SK-N-SH (cell line): ENCODE measurements around the gene CPNE8. TPM values are rescaled to one million over a fixed set of nuclear protein-coding genes. Genes with fewer than 3 reads are reported as not detected.

Experiments
- CTCF ChIA-PET: fragments of 300-600, 350-600 bp; formaldehyde crosslinking; extraction: SDS; loops from one replicate; lab custom pipeline; 2021; lab: Yijun Ruan, JAX
- POLR2A ChIA-PET: fragments of 350-600 bp; sonication (Branson Sonifier 250); formaldehyde crosslinking; extraction: SDS; loops from one replicate; lab custom pipeline; 2020; ENCODE audit warnings: antibody characterized with exemption, inconsistent platforms; lab: Yijun Ruan, JAX
- DNase-seq: peaks from one replicate; pipeline ENCODE4 v3.0.0; 2012
- H2AFZ ChIP-seq: fragments of 200-600 bp; sonication (generic); 2 replicates; pipeline ENCODE4 v1.8.1; 2016; ENCODE audit warnings: antibody characterized with exemption, mild to moderate bottlenecking, low read depth
- H3F3A ChIP-seq: fragments of 200-600 bp; sonication (generic); replicated peaks from 2 replicates; pipeline ENCODE3; 2016; ENCODE audit warnings: antibody characterized with exemption, mild to moderate bottlenecking; ENCODE audit not compliant: insufficient read depth
- H3K27ac ChIP-seq, 2 experiments: fragments of 200-500 bp in 1 of 2; fragments of 200-600 bp in 1 of 2; sonication (Bioruptor generic) in 1 of 2; sonication (generic), shearing (Covaris generic) in 1 of 2; 2 replicates each; pipeline versions ENCODE4 v1.5.1 to v1.6.1; 2014 to 2016; ENCODE audit warnings: low read depth in 2 of 2, inconsistent platforms in 1 of 2, low read length in 1 of 2, mild to moderate bottlenecking in 1 of 2, mixed read lengths in 1 of 2
- H3K27me3 ChIP-seq: fragments of 200-600 bp; sonication (generic), shearing (Covaris generic); 2 replicates; pipeline ENCODE4 v1.6.1; 2016; ENCODE audit warnings: mixed run types; ENCODE audit not compliant: insufficient read depth
- H3K36me3 ChIP-seq, 2 experiments: fragments of 200-500 bp in 1 of 2; fragments of 200-600 bp in 1 of 2; sonication (Bioruptor generic) in 1 of 2; sonication (generic) in 1 of 2; replicated peaks in 1 of 2; 2 replicates each; pipeline versions ENCODE3 to v1.5.1; 2014 to 2016; ENCODE audit warnings: low read length in 1 of 2, mild to moderate bottlenecking in 1 of 2; ENCODE audit not compliant: insufficient read depth in 2 of 2, control insufficient read depth in 1 of 2
- H3K4me1 ChIP-seq, 2 experiments: fragments of 200-500 bp in 1 of 2; fragments of 200-600 bp in 1 of 2; sonication (Bioruptor generic) in 1 of 2; sonication (generic), shearing (Covaris generic) in 1 of 2; 2 replicates each; pipeline versions ENCODE4 v1.5.1 to v1.6.1; 2014 to 2016; ENCODE audit warnings: low read depth in 1 of 2, low read length in 1 of 2, mixed run types in 1 of 2; ENCODE audit not compliant: insufficient read depth in 2 of 2, control insufficient read depth in 1 of 2
- H3K4me2 ChIP-seq: fragments of 200-600 bp; sonication (generic), shearing (Covaris generic); 2 replicates; pipeline ENCODE4 v1.6.1; 2017; ENCODE audit warnings: mixed run types
- H3K4me3 ChIP-seq, 2 experiments: fragments of 200-500 bp in 1 of 2; fragments of 200-600 bp in 1 of 2; sonication (Bioruptor generic) in 1 of 2; sonication (generic), shearing (Covaris generic) in 1 of 2; 2 replicates each; pipeline versions ENCODE4 v1.5.1 to v1.8.1; 2014 to 2016; ENCODE audit warnings: low read depth in 2 of 2, inconsistent platforms in 1 of 2, low read length in 1 of 2, mild to moderate bottlenecking in 1 of 2, mixed read lengths in 1 of 2, moderate library complexity in 1 of 2
- H3K79me2 ChIP-seq: fragments of 200-600 bp; sonication (generic); 2 replicates; pipeline ENCODE4 v1.8.1; 2017; ENCODE audit warnings: mild to moderate bottlenecking; ENCODE audit not compliant: insufficient read depth
- H3K9ac ChIP-seq: fragments of 200-600 bp; sonication (generic); 2 replicates; pipeline ENCODE4 v1.6.1; 2017; ENCODE audit warnings: mixed run types
- H3K9me2 ChIP-seq: fragments of 200-600 bp; sonication (generic); 2 replicates; pipeline ENCODE4 v1.6.1; 2017; ENCODE audit warnings: mixed run types
- H3K9me3 ChIP-seq: fragments of 200-600 bp; sonication (generic); 2 replicates; pipeline ENCODE4 v1.6.1; 2017; ENCODE audit warnings: mixed run types, mild to moderate bottlenecking, moderate library complexity
- H4K20me1 ChIP-seq: fragments of 200-600 bp; sonication (generic); 2 replicates; pipeline ENCODE4 v1.6.1; 2017; ENCODE audit warnings: mild to moderate bottlenecking, mixed run types; ENCODE audit not compliant: insufficient read depth
- ELF1 ChIP-seq: IDR thresholded peaks from 2 replicates; pipeline ENCODE4 v1.4.0; 2012
- GABPA ChIP-seq: IDR thresholded peaks from 2 replicates; pipeline ENCODE4 v1.4.0; 2012; ENCODE audit warnings: low read depth, mild to moderate bottlenecking
- GATA2 ChIP-seq: sonication (generic); formaldehyde crosslinking; IDR thresholded peaks from 2 replicates; pipeline ENCODE4 v1.5.0; 2020; ENCODE audit warnings: mild to moderate bottlenecking, missing genetic modification reagents
- MEF2A ChIP-seq: IDR thresholded peaks from 2 replicates; pipeline ENCODE4 v1.4.0; 2012; ENCODE audit warnings: low read depth, borderline replicate concordance
- NRF1 ChIP-seq: IDR thresholded peaks from 2 replicates; pipeline ENCODE4 v1.6.1; 2012; ENCODE audit warnings: low read depth, mild to moderate bottlenecking, low read length
- YY1 ChIP-seq: IDR thresholded peaks from 2 replicates; pipeline ENCODE4 v1.4.0; 2012; ENCODE audit warnings: low read depth, mild to moderate bottlenecking
- WGBS: methylation state at CpG from one replicate; pipeline ENCODE4 v1.1.6; 2017; ENCODE audit warnings: low lambda C conversion rate; 5-methylcytosine and 5-hydroxymethylcytosine counted together
- polyA plus RNA-seq, 3 experiments: library from polyadenylated mRNA; depleted of rRNA; stranded (reverse); fragments of >200 nt; gene quantifications; 2 replicates each; pipeline ENCODE4 v1.2.3, GENCODE V29; 2012
- TF ChIP-seq, protein P1 (sequence below): IDR thresholded peaks from 2 replicates; pipeline ENCODE4 v1.6.1; 2012; ENCODE audit warnings: mild to moderate bottlenecking, low read depth, low read length, moderate library complexity
- TF ChIP-seq, protein P2 (sequence below): fragments of 150-350 bp; IDR thresholded peaks from 2 replicates; pipeline ENCODE4 v1.6.1; 2016; ENCODE audit warnings: mild to moderate bottlenecking, low read depth, low read length

The CPNE8 gene
- polyA plus RNA-seq, 1 of the 3 experiments (the other 2 are of a cell fraction), result not detected

DNA sequence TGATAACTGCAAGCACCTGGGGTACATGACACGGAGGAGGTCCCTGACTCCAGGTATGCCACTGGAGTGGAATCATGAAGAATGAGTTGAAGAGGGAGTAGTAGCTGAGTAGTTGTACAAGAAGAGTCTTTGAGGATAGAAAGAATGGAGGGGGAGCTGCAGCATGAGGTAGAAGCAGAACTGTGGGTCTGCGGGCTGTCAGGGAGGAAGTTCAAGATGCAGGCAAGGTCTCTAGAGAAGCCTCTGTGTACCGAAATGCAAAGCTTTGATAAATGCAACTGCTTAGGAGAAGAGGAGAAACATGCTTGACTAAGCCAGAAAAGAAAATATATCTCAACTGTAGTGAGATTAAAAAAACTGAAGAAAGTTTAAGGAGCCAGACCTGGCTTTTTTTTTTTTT is 91.5 kb downstream of the CPNE8 start:
- Histone ChIP-seq H3K4me1 (no peaks in the 10 kb centered on the region), H3K9ac (no peak overlapping the region), H3K79me2 (no peaks in the 10 kb centered on the region), H3K4me3 (no peak overlapping the region)
- TF ChIP-seq NRF1, result no peak
- no peak for TF ChIP-seq MEF2A
- no peak for TF ChIP-seq GATA2 (CRISPR knock-in tag)
- no peak for TF ChIP-seq ELF1
- TF ChIP-seq, protein P1, sequence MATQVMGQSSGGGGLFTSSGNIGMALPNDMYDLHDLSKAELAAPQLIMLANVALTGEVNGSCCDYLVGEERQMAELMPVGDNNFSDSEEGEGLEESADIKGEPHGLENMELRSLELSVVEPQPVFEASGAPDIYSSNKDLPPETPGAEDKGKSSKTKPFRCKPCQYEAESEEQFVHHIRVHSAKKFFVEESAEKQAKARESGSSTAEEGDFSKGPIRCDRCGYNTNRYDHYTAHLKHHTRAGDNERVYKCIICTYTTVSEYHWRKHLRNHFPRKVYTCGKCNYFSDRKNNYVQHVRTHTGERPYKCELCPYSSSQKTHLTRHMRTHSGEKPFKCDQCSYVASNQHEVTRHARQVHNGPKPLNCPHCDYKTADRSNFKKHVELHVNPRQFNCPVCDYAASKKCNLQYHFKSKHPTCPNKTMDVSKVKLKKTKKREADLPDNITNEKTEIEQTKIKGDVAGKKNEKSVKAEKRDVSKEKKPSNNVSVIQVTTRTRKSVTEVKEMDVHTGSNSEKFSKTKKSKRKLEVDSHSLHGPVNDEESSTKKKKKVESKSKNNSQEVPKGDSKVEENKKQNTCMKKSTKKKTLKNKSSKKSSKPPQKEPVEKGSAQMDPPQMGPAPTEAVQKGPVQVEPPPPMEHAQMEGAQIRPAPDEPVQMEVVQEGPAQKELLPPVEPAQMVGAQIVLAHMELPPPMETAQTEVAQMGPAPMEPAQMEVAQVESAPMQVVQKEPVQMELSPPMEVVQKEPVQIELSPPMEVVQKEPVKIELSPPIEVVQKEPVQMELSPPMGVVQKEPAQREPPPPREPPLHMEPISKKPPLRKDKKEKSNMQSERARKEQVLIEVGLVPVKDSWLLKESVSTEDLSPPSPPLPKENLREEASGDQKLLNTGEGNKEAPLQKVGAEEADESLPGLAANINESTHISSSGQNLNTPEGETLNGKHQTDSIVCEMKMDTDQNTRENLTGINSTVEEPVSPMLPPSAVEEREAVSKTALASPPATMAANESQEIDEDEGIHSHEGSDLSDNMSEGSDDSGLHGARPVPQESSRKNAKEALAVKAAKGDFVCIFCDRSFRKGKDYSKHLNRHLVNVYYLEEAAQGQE, result no peak
- TF ChIP-seq, protein P2, sequence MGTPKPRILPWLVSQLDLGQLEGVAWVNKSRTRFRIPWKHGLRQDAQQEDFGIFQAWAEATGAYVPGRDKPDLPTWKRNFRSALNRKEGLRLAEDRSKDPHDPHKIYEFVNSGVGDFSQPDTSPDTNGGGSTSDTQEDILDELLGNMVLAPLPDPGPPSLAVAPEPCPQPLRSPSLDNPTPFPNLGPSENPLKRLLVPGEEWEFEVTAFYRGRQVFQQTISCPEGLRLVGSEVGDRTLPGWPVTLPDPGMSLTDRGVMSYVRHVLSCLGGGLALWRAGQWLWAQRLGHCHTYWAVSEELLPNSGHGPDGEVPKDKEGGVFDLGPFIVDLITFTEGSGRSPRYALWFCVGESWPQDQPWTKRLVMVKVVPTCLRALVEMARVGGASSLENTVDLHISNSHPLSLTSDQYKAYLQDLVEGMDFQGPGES, result no peak
- TF ChIP-seq GABPA, result no peak
- TF ChIP-seq, all 33 proteins: peak for 0
- Histone ChIP-seq H3K9me2 (no peaks in the 10 kb centered on the region), H3K9me3 (no peaks in the 10 kb centered on the region), H3K27me3 (no peaks in the 10 kb centered on the region), H3K36me3 (no peaks in the 10 kb centered on the region), H4K20me1 (no peaks in the 10 kb centered on the region), H3F3A (no peaks in the 10 kb centered on the region), H3K27ac (no peak overlapping the region), H2AFZ (no peak overlapping the region), H3K4me2 (no peak overlapping the region)
- no peak for DNase-seq
- ChIA-PET POLR2A (no interaction called here), CTCF (interaction anchor here (1.5 kb wide), 1 partner anchor 16 kb away, joined by 3 read pairs; no protein-coding TSS in a partner anchor)
- 48% methylated on average over 3 of the region's 3 CpGs for WGBS

DNA sequence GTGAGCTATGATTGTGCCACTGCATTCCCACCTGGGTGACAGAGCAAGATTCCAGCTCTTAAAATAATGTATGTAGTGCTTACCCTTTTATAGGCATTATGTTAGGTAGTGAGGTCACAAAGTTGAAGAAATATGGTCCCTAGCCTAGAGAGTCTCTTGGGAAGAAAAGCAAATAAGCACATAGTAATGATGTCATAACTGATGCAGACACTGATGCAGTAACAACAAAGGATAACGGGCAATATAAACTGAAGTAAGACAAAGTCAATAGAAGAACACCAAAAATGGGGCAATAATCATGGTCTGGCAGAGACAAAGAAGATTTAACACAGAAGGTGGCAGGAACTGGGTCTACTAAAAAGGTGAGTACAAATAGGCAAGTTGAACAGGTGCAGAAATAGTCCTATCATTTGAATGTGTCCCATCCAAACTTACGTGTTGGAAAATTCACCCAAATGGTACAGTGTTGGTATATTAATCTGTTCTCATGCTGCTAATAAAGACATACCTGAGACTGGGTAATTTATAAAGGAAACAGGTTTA is 93.5 kb downstream of the CPNE8 start:
- Histone ChIP-seq H3K27me3 (no peaks in the 10 kb centered on the region), H3K79me2 (no peaks in the 10 kb centered on the region), H3K27ac (no peak overlapping the region), H4K20me1 (no peaks in the 10 kb centered on the region), H3K4me1 (no peaks in the 10 kb centered on the region), H3K9ac (no peak overlapping the region), H3F3A (no peaks in the 10 kb centered on the region), H2AFZ (no peak overlapping the region), H3K4me3 (no peak overlapping the region), H3K9me3 (no peaks in the 10 kb centered on the region), H3K4me2 (no peak overlapping the region), H3K36me3 (no peaks in the 10 kb centered on the region), H3K9me2 (no peaks in the 10 kb centered on the region)
- no peak for DNase-seq
- CTCF ChIA-PET, result no interaction called here
- 35% methylated on average over 2 of the region's 2 CpGs for WGBS
- no peak for TF ChIP-seq YY1
- no peak for TF ChIP-seq ELF1
- POLR2A ChIA-PET, result no interaction called here
